GM10847 (cell line): Measurements from ENCODE around the gene CD96.

Source experiments
- POLR2A ChIP-seq: IDR thresholded peaks from 2 replicates; pipeline ENCODE4 v1.6.1; 2011; ENCODE audit not compliant: insufficient read length; ENCODE audit errors: extremely low read depth

Gene CD96, protein sequence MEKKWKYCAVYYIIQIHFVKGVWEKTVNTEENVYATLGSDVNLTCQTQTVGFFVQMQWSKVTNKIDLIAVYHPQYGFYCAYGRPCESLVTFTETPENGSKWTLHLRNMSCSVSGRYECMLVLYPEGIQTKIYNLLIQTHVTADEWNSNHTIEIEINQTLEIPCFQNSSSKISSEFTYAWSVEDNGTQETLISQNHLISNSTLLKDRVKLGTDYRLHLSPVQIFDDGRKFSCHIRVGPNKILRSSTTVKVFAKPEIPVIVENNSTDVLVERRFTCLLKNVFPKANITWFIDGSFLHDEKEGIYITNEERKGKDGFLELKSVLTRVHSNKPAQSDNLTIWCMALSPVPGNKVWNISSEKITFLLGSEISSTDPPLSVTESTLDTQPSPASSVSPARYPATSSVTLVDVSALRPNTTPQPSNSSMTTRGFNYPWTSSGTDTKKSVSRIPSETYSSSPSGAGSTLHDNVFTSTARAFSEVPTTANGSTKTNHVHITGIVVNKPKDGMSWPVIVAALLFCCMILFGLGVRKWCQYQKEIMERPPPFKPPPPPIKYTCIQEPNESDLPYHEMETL

DNA sequence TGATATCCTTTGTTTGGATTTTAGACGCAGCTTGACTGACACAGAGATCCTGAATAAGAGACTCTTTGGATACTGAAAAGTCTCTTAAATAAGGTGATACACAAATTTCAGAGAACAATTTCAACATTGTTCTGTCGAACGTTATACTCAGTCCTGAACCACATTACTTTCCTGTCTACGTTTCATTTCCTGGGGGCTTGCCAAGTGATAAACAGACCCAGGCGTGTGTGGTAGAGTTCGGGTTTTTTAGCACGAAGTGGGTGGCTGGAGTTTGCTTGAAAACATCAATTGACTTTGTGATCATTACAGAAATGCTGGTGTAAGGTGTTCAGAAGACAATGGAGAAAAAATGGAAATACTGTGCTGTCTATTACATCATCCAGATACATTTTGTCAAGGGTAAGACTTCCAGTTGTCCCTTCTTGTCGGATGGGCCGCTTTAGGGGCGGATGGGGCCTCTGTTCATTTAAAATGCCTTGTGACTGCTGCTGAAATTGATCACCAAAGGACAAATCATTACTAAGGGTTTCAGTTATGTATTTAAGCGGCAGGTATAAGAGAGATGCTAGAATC, at the start of gene CD96:
Gene CD96, plus strand, starts transcription at position 287 of the 573 bp plus-strand sequence. Its CDS starts 52 bp downstream, at position 339.
- no peak for TF ChIP-seq POLR2A

DNA sequence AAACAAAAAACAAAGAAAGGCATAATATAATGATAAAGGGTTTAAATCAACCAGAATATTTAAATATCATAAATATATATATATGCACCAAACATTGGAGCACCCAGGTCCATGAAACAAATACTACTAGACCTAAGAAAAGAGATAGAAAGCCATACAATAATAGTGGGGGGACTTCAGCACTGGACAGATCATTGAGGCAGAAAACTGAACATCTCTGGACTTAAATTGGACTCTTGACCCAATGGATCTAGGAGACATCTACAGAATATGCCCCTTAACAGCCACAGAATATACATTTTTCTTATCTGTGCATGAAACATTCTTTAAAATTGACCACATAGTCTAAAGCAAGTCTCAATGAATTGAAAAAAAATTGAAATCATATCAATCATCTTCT, 48.7 kb upstream of the CD96 start:
- no peak for TF ChIP-seq POLR2A

DNA sequence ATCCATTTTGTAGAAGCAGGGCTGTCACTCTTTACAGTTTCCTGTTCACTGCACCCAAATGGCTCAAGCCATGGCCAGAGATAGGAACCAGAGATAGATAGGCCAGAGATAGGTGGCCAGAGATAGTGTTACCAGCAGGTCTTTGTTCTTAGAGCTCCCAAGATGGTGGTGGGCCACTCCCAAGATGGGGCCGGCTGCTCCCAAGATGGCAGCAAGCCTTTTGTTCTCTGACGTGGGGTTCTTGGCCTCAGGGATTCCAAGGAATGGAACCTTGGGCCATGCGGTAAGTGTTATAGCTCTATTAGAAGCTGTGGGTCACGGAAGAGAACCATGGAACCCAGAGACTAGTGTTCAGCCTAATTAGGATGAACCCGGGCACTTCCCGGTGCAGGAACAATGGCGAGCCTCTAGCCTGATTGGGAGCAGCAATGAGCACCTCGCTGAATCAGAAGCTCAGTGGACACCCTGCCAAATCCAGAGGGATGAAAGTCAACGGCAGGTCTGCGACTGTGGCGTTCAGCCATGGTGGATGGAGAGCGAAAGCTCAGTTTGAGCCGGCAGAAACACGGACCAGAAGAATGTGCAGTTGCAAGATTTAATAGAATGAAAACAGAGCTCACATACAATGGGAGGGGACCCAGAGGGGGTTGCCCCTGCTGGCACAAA, 45.0 kb upstream of the CD96 start:
- no peak for TF ChIP-seq POLR2A

DNA sequence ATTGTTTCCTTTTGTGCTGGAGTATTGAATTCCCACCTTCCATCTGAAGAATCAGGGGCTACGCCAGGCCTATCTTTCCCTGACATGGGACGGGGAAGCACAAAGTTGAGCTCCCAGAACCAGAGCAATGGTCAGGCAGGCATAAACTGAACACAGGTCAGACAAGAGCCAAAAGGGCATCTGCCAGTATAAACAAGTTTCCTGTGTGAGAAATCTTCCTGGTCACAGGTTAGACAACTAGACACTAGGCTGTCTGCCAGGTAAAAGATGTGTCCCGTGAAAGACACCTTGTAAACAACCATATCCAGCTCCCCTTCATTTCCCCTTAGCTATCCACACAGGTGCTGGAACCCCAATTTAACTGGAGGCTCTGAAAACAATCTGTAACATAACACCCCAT, 44.0 kb upstream of the CD96 start:
- no peak for TF ChIP-seq POLR2A

DNA sequence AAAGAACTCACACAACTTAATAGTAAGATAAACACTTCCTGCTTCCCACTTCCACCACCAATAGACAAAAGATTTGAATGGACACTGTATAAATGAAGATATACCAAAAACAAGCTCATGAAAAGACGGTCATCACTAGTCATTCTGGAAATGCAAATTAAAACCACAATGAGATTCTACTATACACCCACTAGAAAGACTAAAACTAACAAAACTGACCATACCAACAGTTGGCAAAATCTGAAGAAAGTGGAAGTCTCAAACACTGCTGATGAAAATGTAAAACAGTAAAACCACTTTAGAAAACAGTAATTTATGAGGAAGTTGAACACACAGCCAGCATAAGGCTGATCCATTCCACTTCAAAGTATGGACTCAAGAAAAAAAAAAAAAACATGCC, 35.6 kb upstream of the CD96 start:
- no peak for TF ChIP-seq POLR2A

DNA sequence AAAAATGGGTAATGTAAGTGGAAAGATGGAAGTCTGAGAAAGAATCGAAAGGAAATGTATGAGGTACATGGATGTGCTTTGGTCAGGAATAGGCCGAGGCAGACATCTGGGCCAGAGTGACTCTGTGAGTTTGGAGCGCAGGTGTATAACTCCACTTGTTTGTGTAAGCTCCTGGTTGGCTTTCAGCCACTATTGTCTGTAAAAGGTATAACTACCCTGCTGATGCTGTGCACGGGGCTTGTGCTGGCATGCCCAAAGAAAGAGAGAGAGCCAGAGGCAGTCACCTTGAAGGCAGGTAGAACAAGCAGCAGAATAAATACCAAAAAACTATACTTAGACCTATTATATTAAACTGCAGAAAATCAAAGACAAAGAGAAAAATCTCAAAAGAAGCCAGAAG, 32.7 kb upstream of the CD96 start:
- TF ChIP-seq POLR2A = no peak

DNA sequence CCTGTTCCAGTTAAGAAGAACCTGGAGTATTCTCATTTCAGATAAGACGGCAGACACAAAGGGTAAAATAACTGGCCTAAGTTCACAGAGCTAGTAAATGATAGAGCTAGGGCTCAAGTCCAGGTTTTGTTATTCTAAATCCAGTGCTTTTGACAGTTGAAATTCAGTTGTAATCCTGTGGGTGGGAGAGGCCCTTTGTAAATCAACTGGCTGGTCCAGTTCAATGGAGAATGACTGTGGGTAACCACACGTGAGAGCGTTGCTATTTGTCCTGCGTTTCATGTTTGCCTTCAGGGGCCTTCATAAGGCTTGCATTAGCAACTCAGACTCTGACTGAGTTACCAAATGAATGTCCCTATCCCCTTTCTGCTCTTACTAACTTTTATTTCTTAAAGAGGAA, 24.2 kb upstream of the CD96 start:
- TF ChIP-seq POLR2A = no peak

DNA sequence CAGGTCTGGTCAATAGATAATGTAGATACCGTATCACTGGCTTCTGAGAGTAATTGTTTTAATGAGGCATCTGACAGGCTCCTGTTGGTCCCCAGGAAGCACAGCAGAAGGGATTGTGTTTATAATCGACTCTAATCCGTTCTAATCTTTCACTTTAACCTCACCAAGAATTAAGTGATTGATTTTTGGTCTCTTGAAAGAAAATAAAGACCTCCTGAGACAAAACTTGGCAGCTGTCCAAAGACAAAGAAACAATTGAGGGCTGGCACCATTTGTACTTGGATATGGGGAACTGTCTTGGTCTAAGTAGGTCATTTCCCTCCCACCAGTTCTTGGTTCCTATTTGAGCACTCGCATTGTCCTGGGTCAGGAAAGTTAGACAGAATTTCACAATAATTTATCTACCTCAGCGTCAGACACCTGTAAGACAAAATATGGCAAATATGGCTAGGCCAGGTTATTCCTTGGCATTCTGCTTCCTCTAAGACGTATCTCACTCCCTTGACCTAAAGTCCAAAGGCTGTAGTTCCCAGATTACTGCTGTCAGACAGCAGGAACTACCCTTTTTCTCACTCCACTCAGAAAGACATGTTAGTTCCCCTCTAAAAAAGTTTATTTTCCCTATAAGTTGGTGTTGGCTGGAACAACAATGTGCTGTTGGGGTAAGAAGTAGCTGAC, 22.7 kb upstream of the CD96 start:
- TF ChIP-seq POLR2A = no peak

DNA sequence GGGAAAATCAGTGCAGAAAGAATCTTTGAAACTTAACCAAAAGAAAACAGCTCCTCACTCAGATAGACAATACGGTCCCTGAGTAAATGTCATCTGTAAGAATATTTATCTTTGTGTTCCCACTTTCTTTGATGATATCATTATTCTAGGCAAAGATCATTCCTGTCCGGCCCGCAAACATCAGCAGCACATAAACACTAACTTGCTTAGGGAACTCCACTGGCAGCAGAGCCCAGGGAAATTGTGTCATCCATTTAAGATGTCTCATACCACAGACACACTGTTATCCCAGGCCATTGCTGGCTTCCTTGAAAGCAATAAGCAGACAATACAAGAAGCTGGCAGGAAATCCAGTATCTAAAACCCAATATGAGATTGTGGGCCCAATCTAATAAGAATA, 20.1 kb upstream of the CD96 start:
- no peak for TF ChIP-seq POLR2A

DNA sequence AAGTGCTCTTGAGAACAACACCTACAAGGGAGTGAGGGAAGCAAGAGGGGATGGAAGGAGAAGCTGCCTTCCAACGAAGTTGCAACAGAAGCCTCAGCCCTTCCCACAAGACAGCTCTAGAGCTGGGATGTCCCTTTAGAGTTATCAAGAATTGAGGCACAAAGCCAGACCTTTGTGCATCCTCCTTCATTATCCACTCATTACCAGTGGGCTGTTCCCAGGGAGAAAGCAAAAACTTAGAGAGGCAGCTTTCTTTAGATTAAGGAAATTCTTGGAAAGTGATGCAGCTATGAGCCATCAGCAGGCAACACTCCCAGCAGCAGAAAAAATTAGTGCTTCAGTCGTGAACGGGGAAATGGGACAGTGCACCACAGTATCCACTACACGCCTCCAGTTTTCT, 10.6 kb upstream of the CD96 start:
- TF ChIP-seq POLR2A = no peak

DNA sequence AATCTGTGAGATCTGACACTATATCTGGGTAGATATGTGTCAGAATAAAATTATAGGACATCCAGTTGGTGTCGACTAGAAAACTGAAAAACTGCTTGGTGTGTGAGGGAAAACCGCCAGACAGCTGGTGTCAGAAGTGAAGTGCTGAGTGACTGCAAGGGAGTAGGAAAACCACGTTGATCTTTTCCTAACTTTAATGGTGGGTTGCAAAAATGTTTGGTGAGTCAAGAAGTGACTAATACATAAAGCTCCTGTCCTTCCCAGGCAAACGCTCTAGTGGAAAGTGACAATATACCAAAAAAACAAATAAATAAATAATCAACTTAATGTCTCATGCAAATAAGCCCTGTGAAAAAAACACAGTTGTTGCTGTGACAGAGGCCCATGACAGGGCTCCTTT, 7.3 kb upstream of the CD96 start:
- no peak for TF ChIP-seq POLR2A

DNA sequence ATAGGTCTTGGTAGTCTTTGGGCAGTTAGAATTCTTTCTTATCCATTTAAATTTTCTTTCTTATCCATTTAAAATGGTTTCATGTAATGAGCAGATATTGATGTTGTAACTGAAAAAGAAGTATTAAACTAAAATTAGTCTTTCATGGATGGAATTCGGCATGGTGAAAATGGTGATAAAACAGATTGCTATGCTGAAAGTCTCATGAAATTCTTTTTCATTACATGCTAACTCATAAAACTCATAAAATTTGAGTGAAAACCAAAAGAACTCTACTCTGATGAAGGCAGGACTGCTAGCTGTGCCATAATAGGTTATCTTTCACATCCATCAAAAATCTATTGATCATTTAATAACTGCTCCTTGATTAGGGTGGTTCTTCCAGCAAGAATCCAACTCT, 3.9 kb upstream of the CD96 start:
- no peak for TF ChIP-seq POLR2A

DNA sequence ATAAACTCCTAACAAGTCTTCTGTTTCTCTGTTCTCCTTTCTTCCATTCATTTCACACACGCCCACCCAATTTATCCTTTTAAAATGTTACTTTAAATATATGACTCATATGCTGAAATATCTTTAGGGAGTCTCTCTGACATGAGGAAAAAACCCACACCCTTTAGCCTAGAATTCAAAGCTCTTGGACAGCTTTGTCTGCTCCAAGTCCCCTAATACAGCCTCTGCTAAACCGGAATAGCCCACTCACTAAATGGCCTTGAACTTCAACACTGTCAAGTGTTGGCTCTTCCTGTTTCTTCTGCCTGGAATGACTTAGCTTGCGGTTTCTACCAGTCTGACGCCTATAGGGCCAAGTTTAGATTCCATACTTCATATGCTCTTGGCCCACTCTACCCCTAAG, 3.3 kb upstream of the CD96 start:
- TF ChIP-seq POLR2A = no peak

DNA sequence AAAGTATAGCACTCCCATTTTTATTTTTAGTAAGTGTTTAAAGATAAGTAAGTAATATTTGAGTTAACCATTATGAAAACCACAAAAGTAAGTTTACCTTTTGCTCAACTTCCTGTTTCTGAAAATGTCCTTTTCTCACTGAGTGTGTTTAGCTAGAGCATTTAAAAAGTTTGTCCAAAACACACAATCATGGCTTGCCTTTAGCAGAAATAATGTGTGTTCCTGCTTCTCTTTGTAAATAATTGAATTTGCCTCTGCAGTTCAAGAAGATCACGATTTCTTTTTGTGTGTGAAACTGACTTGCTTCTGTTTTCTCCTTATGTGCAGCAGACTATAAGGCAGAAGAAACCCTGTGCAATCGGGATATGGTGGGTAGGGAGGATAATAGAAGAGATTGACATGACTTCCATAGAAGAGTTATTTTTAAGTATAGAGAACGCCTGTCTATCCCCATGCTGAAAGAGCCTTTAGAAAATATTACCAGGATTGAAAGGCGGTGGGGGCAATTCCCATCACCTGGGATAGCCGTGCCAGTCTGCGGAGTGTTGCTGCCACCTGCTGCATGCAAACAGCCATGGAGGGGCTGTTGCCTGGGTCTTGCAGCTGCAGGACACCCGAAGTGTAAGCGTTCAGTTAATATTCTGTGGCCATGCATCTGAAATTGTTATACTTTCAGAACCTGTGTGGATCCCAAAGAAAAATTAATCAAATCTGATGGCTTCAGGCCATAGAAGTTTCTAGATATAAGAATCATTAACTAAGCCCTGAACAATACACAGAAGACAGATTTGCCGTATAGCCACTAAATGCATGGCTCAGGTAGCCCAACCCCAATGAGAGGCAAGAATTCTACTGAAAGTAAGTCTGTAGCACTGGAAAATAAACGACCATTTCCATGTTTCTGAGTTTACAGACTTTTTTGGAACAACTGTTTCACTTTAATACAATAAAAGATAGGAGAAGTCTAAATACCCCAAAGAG, 2.4 kb upstream of the CD96 start:
- no peak for TF ChIP-seq POLR2A
